Stimulated activated CD4-positive, alpha-beta T cell treated with anti-CD3 and anti-CD28 coated beads, Interleukin-12 subunit alpha, Interleukin-12 subunit beta, amount 100 ng/mL, for 4 hours (primary cell): ENCODE measurements around the gene MTHFD1L.
"Not testable (repeated sequence)": the region's sequence is repeated elsewhere in the genome, so short reads cannot be mapped to it uniquely, and the experiment has no call there.

Source experiments
- DNase-seq: peaks from one replicate; pipeline ENCODE4 v3.0.0-alpha.2; 2020

The MTHFD1L gene

GRCh38 chr6:151075005-151075404 lies 209.5 kb downstream of the MTHFD1L start:
- DNase-seq, result no peak

GRCh38 chr6:151075527-151075926 lies 210.0 kb downstream of the MTHFD1L start:
- DNase-seq, result no peak

GRCh38 chr6:151075930-151076555 lies 210.5 kb downstream of the MTHFD1L start:
- no peak for DNase-seq

- no peak for DNase-seq
Observed at GRCh38 chr6:151078655-151079054, 213.2 kb downstream of the MTHFD1L start.

GRCh38 chr6:151081656-151082055 lies 216.2 kb downstream of the MTHFD1L start:
- no peak for DNase-seq

GRCh38 chr6:151082079-151082478 lies 216.6 kb downstream of the MTHFD1L start:
- no peak for DNase-seq

GRCh38 chr6:151084275-151084674 lies 218.8 kb downstream of the MTHFD1L start:
- no peak for DNase-seq

GRCh38 chr6:151087055-151087454 lies 221.6 kb downstream of the MTHFD1L start:
- not testable (repeated sequence) for DNase-seq

- DNase-seq, result no peak
Observed at GRCh38 chr6:151087861-151088598, 222.5 kb downstream of the MTHFD1L start.

GRCh38 chr6:151088599-151088935 lies 223.1 kb downstream of the MTHFD1L start:
- DNase-seq, result no peak

- no peak for DNase-seq
Observed at GRCh38 chr6:151088963-151089362, 223.5 kb downstream of the MTHFD1L start.

- no peak for DNase-seq
Observed at GRCh38 chr6:151089978-151090377, 224.5 kb downstream of the MTHFD1L start.

GRCh38 chr6:151091571-151091970 lies 226.1 kb downstream of the MTHFD1L start:
- no peak for DNase-seq

GRCh38 chr6:151092591-151092990 lies 227.1 kb downstream of the MTHFD1L start:
- no peak for DNase-seq

- DNase-seq, result no peak
Observed at GRCh38 chr6:151093706-151094105, 228.2 kb downstream of the MTHFD1L start.

- no peak for DNase-seq
Observed at GRCh38 chr6:151095538-151096254, 230.2 kb downstream of the MTHFD1L start.

- DNase-seq, result no peak
Observed at GRCh38 chr6:151096255-151096612, 230.7 kb downstream of the MTHFD1L start.

- DNase-seq, result no peak
Observed at GRCh38 chr6:151096691-151097606, 231.4 kb downstream of the MTHFD1L start.

GRCh38 chr6:151098166-151098565 lies 232.7 kb downstream of the MTHFD1L start:
- DNase-seq, result no peak

GRCh38 chr6:151100326-151100725 lies 234.8 kb downstream of the MTHFD1L start:
- no peak for DNase-seq

- no peak for DNase-seq
Observed at GRCh38 chr6:151101161-151101815, 235.8 kb downstream of the MTHFD1L start.
